SK-N-SH treated with all-trans-retinoic acid at 6 μM for 48 hours (cell line): ENCODE measurements around the gene MAPK6.

Experiments used
- ARNTL ChIP-seq: fragments of 450-650 bp; formaldehyde crosslinking; IDR thresholded peaks from 2 replicates; pipeline ENCODE4 v1.5.0; 2020; ENCODE audit warnings: low read depth, mild to moderate bottlenecking, moderate library complexity, borderline replicate concordance
- CREB5 ChIP-seq: fragments of 250-450 bp; sonication (Bioruptor Pico); IDR thresholded peaks from 2 replicates; pipeline ENCODE4 v1.5.1; 2020; ENCODE audit warnings: low read depth, mild to moderate bottlenecking, moderate library complexity
- CSDC2 ChIP-seq: fragments of 250-450 bp; sonication (Bioruptor Pico); IDR thresholded peaks from 2 replicates; pipeline ENCODE4 v1.5.0; 2020; ENCODE audit warnings: mild to moderate bottlenecking, moderate library complexity
- CSRNP3 ChIP-seq: fragments of 250-450 bp; sonication (Bioruptor Pico); IDR thresholded peaks from 2 replicates; pipeline ENCODE4 v1.5.1; 2021; ENCODE audit warnings: mild to moderate bottlenecking, moderate library complexity
- PATZ1 ChIP-seq: fragments of 250-450 bp; sonication (Bioruptor Pico); IDR thresholded peaks from 2 replicates; pipeline ENCODE4 v1.8.0; 2020; ENCODE audit warnings: mild to moderate bottlenecking, moderate library complexity, borderline replicate concordance
- SNAI2 ChIP-seq: fragments of 250-450 bp; sonication (Bioruptor Pico); IDR thresholded peaks from 2 replicates; pipeline ENCODE4 v1.5.0; 2020; ENCODE audit warnings: mild to moderate bottlenecking, moderate library complexity
- TSHZ2 ChIP-seq: fragments of 250-450 bp; sonication (Bioruptor Pico); IDR thresholded peaks from 2 replicates; pipeline ENCODE4 v1.5.0; 2020; ENCODE audit warnings: mild to moderate bottlenecking, moderate library complexity
- ZFP30 ChIP-seq: fragments of 450-650 bp; formaldehyde crosslinking; IDR thresholded peaks from 2 replicates; pipeline ENCODE4 v1.5.0; 2022; ENCODE audit warnings: mild to moderate bottlenecking, moderate library complexity
- ZNF70 ChIP-seq: fragments of 450-650 bp; formaldehyde crosslinking; IDR thresholded peaks from 2 replicates; pipeline ENCODE4 v1.5.0; 2020; ENCODE audit warnings: mild to moderate bottlenecking, moderate library complexity
- ZNF8 ChIP-seq: fragments of 450-650 bp; formaldehyde crosslinking; IDR thresholded peaks from 2 replicates; pipeline ENCODE4 v1.5.0; 2020; ENCODE audit warnings: mild to moderate bottlenecking, moderate library complexity

GRCh38 chr15:52078197-52078875 is 59.3 kb downstream of the MAPK6 start:
- TF ChIP-seq PATZ1 (CRISPR knock-in tag): no peak
- no peak for TF ChIP-seq CSRNP3 (CRISPR knock-in tag)
- TF ChIP-seq ZNF8 (CRISPR knock-in tag): no peak
- TF ChIP-seq TSHZ2 (CRISPR knock-in tag): no peak
- TF ChIP-seq CREB5 (CRISPR knock-in tag): no peak
- TF ChIP-seq ZFP30 (CRISPR knock-in tag): no peak
- no peak for TF ChIP-seq SNAI2 (CRISPR knock-in tag)
- no peak for TF ChIP-seq CSDC2 (CRISPR knock-in tag)
- no peak for TF ChIP-seq ARNTL (CRISPR knock-in tag)
- TF ChIP-seq ZNF70 (CRISPR knock-in tag): no peak
